SK-N-MC (cell line): ENCODE results near the gene ADIRF.
"Not testable (repeated sequence)": the region's sequence is repeated elsewhere in the genome, so short reads cannot be mapped to it uniquely, and the experiment has no call there.

Source experiments
- DNase-seq: peaks from one replicate; pipeline ENCODE4 v3.0.0-alpha.2; 2011; ENCODE audit warnings: low read depth, low spot score
- H3K27ac ChIP-seq: fragments of 200-600 bp; sonication (generic); 2 replicates; pipeline ENCODE4 v1.5.1; 2016; ENCODE audit warnings: mixed run types
- H3K36me3 ChIP-seq: fragments of 200-600 bp; sonication (generic); 2 replicates; pipeline ENCODE4 v1.6.1; 2017; ENCODE audit warnings: antibody characterized with exemption, low read length, mixed read lengths; ENCODE audit not compliant: insufficient read depth
- H3K4me3 ChIP-seq: fragments of 200-600 bp; sonication (generic); 2 replicates; pipeline ENCODE4 v1.5.1; 2016
- H3K9ac ChIP-seq: fragments of 200-600 bp; sonication (generic); 2 replicates; pipeline ENCODE4 v1.8.0; 2017; ENCODE audit warnings: mixed run types, mixed read lengths; ENCODE audit not compliant: insufficient read length
- H3K9me3 ChIP-seq: fragments of 200-600 bp; sonication (generic); 2 replicates; pipeline ENCODE4 v1.6.1; 2017; ENCODE audit warnings: low read depth, mild to moderate bottlenecking, antibody characterized with exemption, low read length, moderate library complexity, mixed read lengths
- EZH2 ChIP-seq: fragments of 200-600 bp; sonication (generic); IDR thresholded peaks from one replicate; pipeline ENCODE4 v1.6.1; 2017; ENCODE audit warnings: antibody characterized with exemption
- FOXP2 ChIP-seq: optimal IDR thresholded peaks from 2 replicates; pipeline ENCODE3; 2011; ENCODE audit warnings: mild to moderate bottlenecking, moderate library complexity; ENCODE audit not compliant: insufficient read depth; ENCODE audit errors: extremely low read length, control extremely low read depth
- POLR2AphosphoS5 ChIP-seq: IDR thresholded peaks from 2 replicates; pipeline ENCODE4 v1.6.1; 2012; ENCODE audit warnings: mild to moderate bottlenecking, low read depth, low read length, borderline replicate concordance

The ADIRF gene

GRCh38 chr10:86979977-86980448, 11.7 kb downstream of the ADIRF start:
- H3K9ac ChIP-seq = no peak overlapping the region
- TF ChIP-seq EZH2 = no peak
- TF ChIP-seq FOXP2 = no peak

DNA sequence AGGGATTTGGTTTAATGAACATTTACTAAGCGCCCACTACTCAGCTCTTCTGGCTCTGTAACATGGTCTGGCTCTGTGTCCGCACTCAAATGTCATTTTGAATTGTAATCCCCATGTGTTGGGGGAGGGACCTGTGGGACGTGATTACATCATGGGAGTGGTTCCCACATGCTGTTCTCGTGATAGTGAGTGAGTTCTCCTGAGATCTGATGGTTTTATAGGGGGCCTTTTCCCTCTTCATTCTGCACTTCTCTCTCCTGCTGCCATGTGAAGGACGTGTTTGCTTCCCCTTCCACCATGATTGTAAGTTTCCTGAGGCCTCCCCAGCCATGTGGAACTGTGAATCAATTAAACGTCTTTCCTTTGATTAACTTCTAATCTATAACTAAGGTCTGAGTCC, 12.7 kb downstream of the ADIRF start:
- not testable (repeated sequence) for H3K27ac ChIP-seq, H3K9me3 ChIP-seq, H3K4me3 ChIP-seq, H3K36me3 ChIP-seq, H3K9ac ChIP-seq, DNase-seq

More at GRCh38 chr10:86979977-86980448, 11.7 kb downstream of the ADIRF start:
- no peak overlapping the region for H3K27ac ChIP-seq
- DNase-seq = no peak
- H3K4me3 ChIP-seq = no peak overlapping the region
- H3K9me3 ChIP-seq = no peaks in the 10 kb centered on the region
- no peaks in the 10 kb centered on the region for H3K36me3 ChIP-seq

DNA sequence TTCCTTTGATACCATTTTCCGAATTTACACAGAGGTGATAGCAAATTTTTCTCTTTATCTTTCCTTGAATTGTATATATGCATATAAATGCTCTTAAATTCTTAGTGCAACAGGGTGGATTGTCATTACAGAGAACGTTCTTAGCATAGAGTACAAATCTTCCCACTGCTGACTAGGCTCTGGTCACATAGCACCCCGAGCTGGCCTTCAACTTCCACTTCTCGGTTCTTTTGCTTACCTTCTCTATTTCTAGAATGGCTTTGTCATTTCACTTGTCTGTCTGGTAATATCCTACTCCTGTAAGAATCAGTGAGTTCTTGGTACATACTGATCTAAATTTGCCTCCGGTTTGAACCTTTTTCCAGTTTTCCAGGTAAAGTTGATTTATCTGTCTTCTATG, 13.4 kb downstream of the ADIRF start:
- no peaks in the 10 kb centered on the region for H3K36me3 ChIP-seq
- no peak overlapping the region for H3K27ac ChIP-seq
- no peak overlapping the region for H3K9ac ChIP-seq
- H3K4me3 ChIP-seq = no peak overlapping the region
- no peak for DNase-seq
- TF ChIP-seq EZH2 (no peak), FOXP2 (no peak), POLR2AphosphoS5 (no peak)
- H3K9me3 ChIP-seq = no peaks in the 10 kb centered on the region

- not testable (repeated sequence) for H3K9ac ChIP-seq
Observed at GRCh38 chr10:86984498-86984897, 16.2 kb downstream of the ADIRF start.

DNA sequence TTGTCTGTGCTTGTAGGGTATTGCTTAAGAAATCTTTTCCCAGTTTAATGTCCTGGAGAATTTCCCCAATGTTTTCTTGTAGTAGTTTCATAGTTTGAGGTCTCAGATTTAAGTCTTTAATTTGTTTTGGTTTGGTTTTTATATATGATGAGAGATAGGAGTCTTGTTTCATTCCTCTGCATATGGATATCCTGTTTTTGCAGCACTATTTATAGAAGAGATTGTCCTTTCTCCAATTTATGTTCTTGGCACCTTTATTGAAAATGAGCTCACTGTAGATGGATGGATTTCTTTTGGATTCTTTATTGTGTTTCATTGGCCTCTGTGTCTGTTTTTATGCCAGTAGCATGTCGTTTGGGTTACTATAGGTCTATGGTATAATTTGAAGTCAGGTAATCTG, 20.2 kb downstream of the ADIRF start:
- no peak overlapping the region for H3K27ac ChIP-seq
- no peak for DNase-seq
- no peaks in the 10 kb centered on the region for H3K9me3 ChIP-seq
- TF ChIP-seq EZH2 (no peak), FOXP2 (no peak), POLR2AphosphoS5 (no peak)
- no peak overlapping the region for H3K4me3 ChIP-seq
- no peaks in the 10 kb centered on the region for H3K36me3 ChIP-seq
- H3K9ac ChIP-seq = no peak overlapping the region

More at GRCh38 chr10:86984498-86984897, 16.2 kb downstream of the ADIRF start:
- H3K9me3 ChIP-seq, H3K4me3 ChIP-seq, H3K36me3 ChIP-seq, H3K27ac ChIP-seq, DNase-seq: not testable (repeated sequence)

- H3K36me3 ChIP-seq, H3K27ac ChIP-seq, H3K4me3 ChIP-seq, DNase-seq, H3K9me3 ChIP-seq, H3K9ac ChIP-seq: not testable (repeated sequence)
Observed at GRCh38 chr10:86991362-86991761, 23.1 kb downstream of the ADIRF start.

DNA sequence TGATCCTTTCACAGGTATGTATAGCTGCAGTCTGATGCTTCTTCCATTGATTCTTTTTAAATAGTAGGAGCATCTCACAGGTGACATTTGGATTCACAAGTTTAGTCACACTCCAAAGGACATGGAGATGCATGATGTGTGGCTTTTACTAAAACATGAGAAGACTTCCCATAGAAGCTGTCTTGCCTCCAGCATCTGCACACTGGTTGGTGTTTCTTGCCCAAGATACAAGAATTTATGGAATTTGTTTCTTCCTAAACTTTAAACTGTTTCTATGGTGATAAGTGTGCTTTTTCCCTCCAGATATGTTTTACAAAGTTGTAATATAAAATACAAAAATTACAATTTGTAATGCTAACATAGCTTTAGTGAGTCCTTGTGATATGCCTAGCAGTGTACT, 24.2 kb downstream of the ADIRF start:
- no peak for DNase-seq
- Histone ChIP-seq H3K4me3 (no peak overlapping the region), H3K27ac (0 out of 2 replicates have a peak overlapping the region, but pooled peaks have one; percentile 42), H3K9me3 (no peaks in the 10 kb centered on the region), H3K36me3 (no peaks in the 10 kb centered on the region), H3K9ac (no peak overlapping the region)
- TF ChIP-seq POLR2AphosphoS5 = no peak
- TF ChIP-seq FOXP2 = no peak
- TF ChIP-seq EZH2 = no peak

GRCh38 chr10:86992929-86993328, 24.6 kb downstream of the ADIRF start:
- DNase-seq = no peak
- TF ChIP-seq FOXP2 (no peak), POLR2AphosphoS5 (no peak), EZH2 (no peak)
- Histone ChIP-seq H3K36me3 (no peaks in the 10 kb centered on the region), H3K4me3 (no peak overlapping the region), H3K9ac (no peak overlapping the region), H3K27ac (0 out of 2 replicates have a peak overlapping the region, but pooled peaks have one; percentile 42), H3K9me3 (no peaks in the 10 kb centered on the region)

GRCh38 chr10:86999802-87000403, 31.6 kb downstream of the ADIRF start:
- not testable (repeated sequence) for H3K27ac ChIP-seq, H3K9me3 ChIP-seq, DNase-seq, H3K36me3 ChIP-seq, H3K4me3 ChIP-seq, H3K9ac ChIP-seq

DNA sequence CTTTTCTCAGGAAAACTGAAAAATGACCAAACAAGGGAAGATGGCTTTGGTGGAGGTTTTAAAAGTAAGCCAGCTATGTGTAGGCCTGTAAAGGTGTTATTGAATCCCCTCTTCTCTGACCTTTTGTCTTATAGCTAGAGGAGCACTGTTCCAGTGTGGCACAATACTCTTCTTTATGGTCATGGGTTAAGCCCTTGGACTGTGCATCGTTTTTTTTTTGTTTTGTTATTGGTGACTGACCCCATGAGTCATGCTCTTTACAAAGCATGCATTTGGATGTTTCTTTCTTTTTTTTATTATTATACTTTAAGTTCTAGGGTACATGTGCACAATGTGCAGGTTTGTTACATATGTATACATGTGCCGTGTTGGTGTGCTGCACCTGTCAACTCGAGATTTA, 32.2 kb downstream of the ADIRF start:
- Histone ChIP-seq H3K27ac (no peak overlapping the region), H3K4me3 (no peak overlapping the region), H3K9ac (no peak overlapping the region), H3K36me3 (no peaks in the 10 kb centered on the region), H3K9me3 (no peaks in the 10 kb centered on the region)
- no peak for TF ChIP-seq POLR2AphosphoS5
- no peak for TF ChIP-seq EZH2
- TF ChIP-seq FOXP2 = no peak
- no peak for DNase-seq

DNA sequence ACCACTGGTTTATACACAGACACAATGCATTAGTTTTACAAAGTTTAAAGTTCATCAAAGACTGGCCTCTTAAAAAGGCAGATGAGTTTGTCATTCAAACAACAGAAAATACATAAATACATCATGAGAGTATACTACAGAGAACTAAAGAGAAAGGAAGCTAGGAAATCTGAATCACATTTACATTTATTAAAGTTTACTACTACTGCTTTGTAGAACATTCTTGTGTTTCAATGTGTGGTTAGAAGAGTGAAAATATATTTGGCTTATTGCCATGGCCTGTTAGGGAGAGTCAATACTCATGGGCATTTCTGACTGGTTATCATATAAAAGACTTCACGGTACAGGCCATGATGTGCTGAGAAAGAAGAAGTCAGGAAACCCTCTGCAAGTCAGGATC, 38.8 kb downstream of the ADIRF start:
- H3K27ac ChIP-seq, H3K9ac ChIP-seq, H3K36me3 ChIP-seq, H3K4me3 ChIP-seq, DNase-seq, H3K9me3 ChIP-seq: not testable (repeated sequence)

DNA sequence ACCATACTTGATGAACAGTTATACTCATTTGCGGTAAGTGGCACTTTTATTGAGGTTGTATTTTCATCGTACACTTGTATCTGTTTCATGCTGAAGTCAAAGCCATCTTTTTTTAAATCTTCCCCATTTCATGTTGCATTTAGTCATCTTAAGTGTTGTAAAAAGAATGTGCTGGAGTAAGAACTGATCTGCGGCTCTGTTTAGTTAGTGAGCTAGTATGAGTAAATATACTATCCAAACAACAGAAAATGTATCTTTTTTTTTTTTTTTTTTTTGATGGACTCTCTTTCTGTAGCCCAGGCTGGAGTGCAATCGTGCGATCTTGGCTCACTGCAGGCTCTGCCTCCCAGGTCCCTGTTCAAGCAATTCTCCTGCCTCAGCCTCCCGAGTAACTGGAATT, 39.4 kb downstream of the ADIRF start:
- H3K36me3 ChIP-seq, H3K9ac ChIP-seq, DNase-seq, H3K9me3 ChIP-seq, H3K27ac ChIP-seq, H3K4me3 ChIP-seq: not testable (repeated sequence)

GRCh38 chr10:87008303-87008702, 40.0 kb downstream of the ADIRF start:
- H3K27ac ChIP-seq, H3K9ac ChIP-seq, H3K36me3 ChIP-seq, DNase-seq, H3K4me3 ChIP-seq, H3K9me3 ChIP-seq: not testable (repeated sequence)
